ENCODE measurements around the gene FBXW4. TPM values are rescaled to one million over a fixed set of nuclear protein-coding genes. Genes with fewer than 3 reads are reported as not detected.

FBXW4 gene
- total RNA-seq, 2 experiments from 2014 or later, result 43.1 to 60.9 TPM

GRCh38 chr10:101718690-101719275 lies 23.8 kb upstream of the FBXW4 start:
- intact Hi-C loops (cut with micrococcal nuclease; ENCODE audit: unreplicated experiment), result no loop called here
- Histone ChIP-seq H3K9me2 (ENCODE audit: insufficient read depth, low read length) (no peaks in the 10 kb centered on the region), H3K4me3 (ENCODE audit: low read depth, low read length, poor library complexity, severe bottlenecking) (no peak overlapping the region), H2AFZ (ENCODE audit: low read length) (no peak overlapping the region), H3K79me2 (ENCODE audit: insufficient read depth, low read depth, low read length) (no peaks in the 10 kb centered on the region), H4K20me1 (ENCODE audit: insufficient read depth, low read length) (no peaks in the 10 kb centered on the region), H3K36me3 (ENCODE audit: insufficient read depth, low read length) (no peaks in the 10 kb centered on the region), H3K27ac (ENCODE audit: low read depth, low read length, poor library complexity, severe bottlenecking) (no peak overlapping the region), H3K9me3 (ENCODE audit: low read length) (no peaks in the 10 kb centered on the region), H3K4me1 (ENCODE audit: insufficient read depth, low read length, poor library complexity, severe bottlenecking) (peaks cover 3% of the 10 kb centered on the region), H3K4me2 (ENCODE audit: low read length) (no peak overlapping the region)
- ChIA-PET POLR2A (no interaction called here), CTCF (ENCODE audit: unreplicated experiment) (no interaction called here)
- no peak for TF ChIP-seq CTCF (conservative IDR thresholded peaks at IDR 0.05; ENCODE audit: low read length)
- TF ChIP-seq EZH2phosphoT487 (IDR thresholded peaks at IDR 0.05; ENCODE audit: borderline replicate concordance, low read depth, low read length), result no peak
- no peak for DNase-seq (ENCODE audit: low spot score)
- BruUV-seq (replicated peaks), result no TSS peak

GRCh38 chr10:101716891-101717659 lies 22.1 kb upstream of the FBXW4 start:
- CTCF ChIA-PET (ENCODE audit: unreplicated experiment), result no interaction called here
- H3K9me3 ChIP-seq (ENCODE audit: low read length), result no peaks in the 10 kb centered on the region
- H3K9me2 ChIP-seq (ENCODE audit: insufficient read depth, low read length), result no peaks in the 10 kb centered on the region
- no peak overlapping the region for H3K4me2 ChIP-seq (ENCODE audit: low read length)
- no peaks in the 10 kb centered on the region for H3K79me2 ChIP-seq (ENCODE audit: insufficient read depth, low read depth, low read length)
- no peaks in the 10 kb centered on the region for H4K20me1 ChIP-seq (ENCODE audit: insufficient read depth, low read length)
- BruUV-seq (replicated peaks), result no TSS peak
- H3K4me1 ChIP-seq (ENCODE audit: insufficient read depth, low read length, poor library complexity, severe bottlenecking), result peaks cover 3% of the 10 kb centered on the region
- no peak for DNase-seq (ENCODE audit: low spot score)
- intact Hi-C loops (cut with micrococcal nuclease; ENCODE audit: unreplicated experiment), result no loop called here
- no peak overlapping the region for H2AFZ ChIP-seq (ENCODE audit: low read length)
- no peak overlapping the region for H3K27ac ChIP-seq (ENCODE audit: low read depth, low read length, poor library complexity, severe bottlenecking)
- POLR2A ChIA-PET, result interaction anchor here (0.5 kb wide), 1 partner anchor 1799 kb away, joined by 5 read pairs; no protein-coding TSS in a partner anchor
- no peaks in the 10 kb centered on the region for H3K36me3 ChIP-seq (ENCODE audit: insufficient read depth, low read length)
- H3K4me3 ChIP-seq (ENCODE audit: low read depth, low read length, poor library complexity, severe bottlenecking), result no peak overlapping the region
- TF ChIP-seq EZH2phosphoT487 (IDR thresholded peaks at IDR 0.05; ENCODE audit: borderline replicate concordance, low read depth, low read length) (no peak), CTCF (conservative IDR thresholded peaks at IDR 0.05; ENCODE audit: low read length) (no peak)

- no peaks in the 10 kb centered on the region for H3K9me3 ChIP-seq (ENCODE audit: low read length)
- TF ChIP-seq CTCF (conservative IDR thresholded peaks at IDR 0.05; ENCODE audit: low read length) (no peak), EZH2phosphoT487 (IDR thresholded peaks at IDR 0.05; ENCODE audit: borderline replicate concordance, low read depth, low read length) (no peak)
These were observed 18.0 kb upstream of the FBXW4 start for GRCh38 chr10:101712997-101713396.

More at GRCh38 chr10:101712997-101713396, 18.0 kb upstream of the FBXW4 start:
- H3K36me3 ChIP-seq (ENCODE audit: insufficient read depth, low read length), result no peaks in the 10 kb centered on the region
- intact Hi-C loops (cut with micrococcal nuclease; ENCODE audit: unreplicated experiment), result no loop called here
- no peaks in the 10 kb centered on the region for H4K20me1 ChIP-seq (ENCODE audit: insufficient read depth, low read length)
- no peak overlapping the region for H3K4me3 ChIP-seq (ENCODE audit: low read depth, low read length, poor library complexity, severe bottlenecking)
- POLR2A ChIA-PET, result interaction anchor here (0.6 kb wide), 1 partner anchor 1599 kb away, joined by 3 read pairs; no protein-coding TSS in a partner anchor
- H3K4me2 ChIP-seq (ENCODE audit: low read length), result no peak overlapping the region
- H2AFZ ChIP-seq (ENCODE audit: low read length), result no peak overlapping the region
- H3K79me2 ChIP-seq (ENCODE audit: insufficient read depth, low read depth, low read length), result no peaks in the 10 kb centered on the region
- CTCF ChIA-PET (ENCODE audit: unreplicated experiment), result no interaction called here
- H3K4me1 ChIP-seq (ENCODE audit: insufficient read depth, low read length, poor library complexity, severe bottlenecking), result peaks cover 3% of the 10 kb centered on the region
- DNase-seq (ENCODE audit: low spot score), result no peak
- H3K9me2 ChIP-seq (ENCODE audit: insufficient read depth, low read length), result no peaks in the 10 kb centered on the region
- no TSS peak for BruUV-seq (replicated peaks)
- no peak overlapping the region for H3K27ac ChIP-seq (ENCODE audit: low read depth, low read length, poor library complexity, severe bottlenecking)
